Measurements from ENCODE around the gene FRYL.

Gene FRYL

GRCh38 chr4:48542888-48543287, 237.2 kb downstream of the FRYL start:
- DNase-seq, result no peak

DNA sequence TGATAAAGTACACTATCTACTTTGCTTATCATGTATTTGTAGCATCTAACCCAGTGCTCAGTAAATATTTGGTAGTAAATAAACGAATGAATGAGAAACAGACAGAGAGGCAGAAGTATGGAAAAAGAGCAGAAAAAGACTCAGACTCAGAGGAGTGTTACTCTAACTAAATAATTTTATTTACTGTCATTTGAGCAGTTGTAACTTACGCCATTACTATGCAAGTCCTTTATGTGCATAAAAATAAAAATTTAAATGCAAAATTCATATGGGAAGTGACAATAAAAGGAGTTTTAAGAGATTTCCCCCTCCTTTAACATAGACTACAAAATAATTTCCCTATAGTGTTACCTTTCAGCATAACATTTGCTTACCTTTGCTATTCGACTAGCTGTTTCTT, 240.5 kb downstream of the FRYL start:
- no peak for DNase-seq

GRCh38 chr4:48538358-48538757, 241.7 kb downstream of the FRYL start:
- no peak for DNase-seq

DNA sequence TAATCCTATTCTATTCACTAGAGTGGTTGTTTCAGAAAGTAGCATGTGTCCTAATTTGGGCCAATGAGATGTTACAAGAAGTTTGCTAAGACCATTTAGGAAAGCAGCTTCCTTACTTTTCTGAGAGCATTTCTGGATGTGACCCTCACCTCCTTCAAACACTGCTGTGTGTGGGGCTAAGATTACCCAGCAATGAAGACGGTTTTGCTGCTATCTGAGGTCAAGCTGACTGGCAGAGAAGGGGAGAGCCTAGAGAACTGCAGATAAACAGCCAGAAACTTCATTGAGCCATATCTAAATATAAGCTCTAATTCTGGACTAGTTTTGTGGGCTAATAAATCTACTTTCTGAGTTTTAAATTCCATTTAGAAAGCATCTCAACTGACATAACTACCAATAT, 253.7 kb downstream of the FRYL start:
- DNase-seq, result no peak

DNA sequence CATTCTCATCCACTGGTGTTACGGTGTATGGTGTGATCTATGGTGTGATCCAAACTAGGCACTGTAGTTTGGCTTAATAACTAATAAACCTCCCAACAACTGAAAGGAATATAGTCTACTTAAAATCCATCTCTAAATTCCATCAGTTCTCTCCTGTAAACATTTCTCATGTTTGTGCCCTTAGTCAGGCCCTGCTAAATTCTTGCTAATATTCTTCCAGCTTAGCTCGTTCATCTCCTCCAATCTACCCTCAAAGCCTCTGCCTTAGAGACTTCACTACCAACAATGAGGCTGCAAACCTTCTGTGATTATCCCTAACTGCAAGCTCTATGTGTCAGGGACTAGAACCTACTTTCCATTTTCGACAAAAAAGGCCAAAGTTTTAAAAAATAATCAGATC, 261.9 kb downstream of the FRYL start:
- DNase-seq, result no peak

DNA sequence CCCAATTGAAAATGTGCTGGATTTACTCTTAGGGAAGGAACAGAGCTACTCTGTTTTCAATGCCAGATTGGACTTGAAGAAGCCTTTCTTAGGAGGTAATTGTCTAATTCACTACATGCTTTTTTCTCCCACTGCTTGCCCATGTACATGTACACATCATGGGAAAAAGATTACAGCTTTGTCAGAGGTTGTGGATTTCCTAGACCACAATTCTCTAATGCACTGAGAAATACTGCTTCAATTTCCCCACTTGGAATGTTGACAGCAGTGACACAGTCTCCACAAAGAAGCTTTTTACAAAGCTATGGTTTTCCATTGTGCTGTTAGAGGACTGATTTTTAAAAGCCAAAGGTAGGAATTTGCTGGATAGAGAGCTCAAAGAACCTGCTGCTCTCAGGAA, 270.5 kb downstream of the FRYL start:
- DNase-seq, result peak; percentile 3

- no peak for DNase-seq
Measured at GRCh38 chr4:48506716-48507115, 273.4 kb downstream of the FRYL start.

GRCh38 chr4:48504352-48504751, 275.7 kb downstream of the FRYL start:
- DNase-seq, result no peak

DNA sequence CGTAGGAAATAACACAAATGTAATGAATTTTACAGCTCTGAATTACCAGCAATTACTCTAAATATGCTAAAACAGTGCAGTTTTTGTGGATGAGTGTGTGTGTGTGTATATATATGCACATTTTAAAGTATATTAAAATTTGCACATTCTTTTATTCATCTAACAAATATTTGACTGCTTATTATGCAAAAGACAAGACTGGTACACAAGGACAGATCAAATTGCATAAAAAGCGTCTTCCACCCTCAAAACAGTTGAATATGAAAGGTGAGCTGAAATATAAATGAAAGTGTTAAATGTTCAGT, 276.1 kb downstream of the FRYL start:
- DNase-seq, result no peak

DNA sequence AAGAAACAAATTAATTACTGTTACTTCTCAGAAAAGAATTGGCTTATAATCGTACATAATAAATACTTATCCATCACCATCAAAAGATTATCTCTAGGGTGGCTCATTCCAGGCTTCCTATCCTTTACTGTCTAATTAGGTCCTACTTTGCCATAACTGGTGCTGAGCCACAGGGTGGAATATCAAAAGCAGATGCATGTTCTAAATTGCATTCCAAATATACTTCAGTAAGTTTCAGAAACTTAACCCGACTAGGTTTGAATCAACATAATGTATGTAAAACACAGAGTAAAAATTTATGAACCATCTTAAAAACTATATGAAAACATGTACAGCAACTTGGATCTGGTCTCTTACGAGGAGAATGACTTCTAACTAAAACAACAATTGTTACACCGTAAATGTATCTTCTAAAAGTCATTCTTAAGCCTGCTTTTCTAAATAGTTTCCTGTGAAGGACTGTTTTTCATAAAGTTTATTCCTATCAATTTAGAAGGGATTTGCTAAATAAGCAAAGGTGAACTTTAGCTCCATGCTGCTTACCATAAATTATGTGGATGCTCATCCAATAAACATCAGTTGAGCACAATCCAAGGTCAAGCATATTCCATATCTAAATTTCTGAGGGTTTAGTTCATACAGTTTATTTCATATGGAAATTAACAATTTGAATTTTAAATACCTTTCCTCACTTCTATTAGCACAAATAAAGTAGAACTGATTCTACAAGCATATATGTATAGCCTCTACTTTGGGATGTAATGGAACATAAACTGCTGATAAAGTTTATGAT, 276.6 kb downstream of the FRYL start:
- DNase-seq, result peak; percentile 8

GRCh38 chr4:48499551-48500066, 280.5 kb downstream of the FRYL start:
- DNase-seq, result no peak

GRCh38 chr4:48498895-48499294, 281.2 kb downstream of the FRYL start:
- DNase-seq, result no peak

- DNase-seq, result no peak
Measured at GRCh38 chr4:48495941-48496340, 284.1 kb downstream of the FRYL start.

GRCh38 chr4:48493452-48494100, 286.5 kb downstream of the FRYL start:
- DNase-seq, result no peak

DNA sequence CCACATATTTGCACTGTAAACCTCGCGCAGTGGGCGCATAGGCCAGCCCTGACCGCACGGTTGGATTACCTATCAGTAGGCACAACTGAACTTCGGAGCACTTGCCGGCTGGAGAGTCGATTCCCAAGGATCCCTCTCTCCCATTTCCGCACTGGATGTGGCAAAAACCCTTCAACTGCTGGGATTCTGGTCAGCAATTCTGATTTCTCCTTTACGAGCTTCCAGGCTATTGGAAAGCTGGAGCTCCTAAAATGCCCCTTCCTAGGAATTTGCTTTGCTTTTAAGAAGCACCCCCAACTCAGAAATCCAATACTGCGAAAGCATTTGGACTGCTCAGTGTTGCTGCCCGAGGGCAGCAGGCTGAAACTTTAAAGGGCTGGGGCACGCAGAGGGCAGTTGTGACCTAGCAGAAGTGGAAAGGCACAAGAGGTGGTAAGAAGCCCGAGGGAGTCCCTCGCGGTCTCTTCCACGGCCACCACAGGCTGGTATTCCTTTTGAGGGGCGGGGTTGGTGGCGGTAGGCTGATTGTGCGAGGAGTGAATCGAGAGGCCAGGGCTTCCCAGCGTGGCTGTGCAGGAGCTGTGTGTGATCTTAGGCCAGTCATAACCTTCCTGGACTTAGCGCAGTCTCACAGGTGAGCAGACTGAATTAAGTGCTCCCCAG, 288.4 kb downstream of the FRYL start:
- no peak for DNase-seq

DNA sequence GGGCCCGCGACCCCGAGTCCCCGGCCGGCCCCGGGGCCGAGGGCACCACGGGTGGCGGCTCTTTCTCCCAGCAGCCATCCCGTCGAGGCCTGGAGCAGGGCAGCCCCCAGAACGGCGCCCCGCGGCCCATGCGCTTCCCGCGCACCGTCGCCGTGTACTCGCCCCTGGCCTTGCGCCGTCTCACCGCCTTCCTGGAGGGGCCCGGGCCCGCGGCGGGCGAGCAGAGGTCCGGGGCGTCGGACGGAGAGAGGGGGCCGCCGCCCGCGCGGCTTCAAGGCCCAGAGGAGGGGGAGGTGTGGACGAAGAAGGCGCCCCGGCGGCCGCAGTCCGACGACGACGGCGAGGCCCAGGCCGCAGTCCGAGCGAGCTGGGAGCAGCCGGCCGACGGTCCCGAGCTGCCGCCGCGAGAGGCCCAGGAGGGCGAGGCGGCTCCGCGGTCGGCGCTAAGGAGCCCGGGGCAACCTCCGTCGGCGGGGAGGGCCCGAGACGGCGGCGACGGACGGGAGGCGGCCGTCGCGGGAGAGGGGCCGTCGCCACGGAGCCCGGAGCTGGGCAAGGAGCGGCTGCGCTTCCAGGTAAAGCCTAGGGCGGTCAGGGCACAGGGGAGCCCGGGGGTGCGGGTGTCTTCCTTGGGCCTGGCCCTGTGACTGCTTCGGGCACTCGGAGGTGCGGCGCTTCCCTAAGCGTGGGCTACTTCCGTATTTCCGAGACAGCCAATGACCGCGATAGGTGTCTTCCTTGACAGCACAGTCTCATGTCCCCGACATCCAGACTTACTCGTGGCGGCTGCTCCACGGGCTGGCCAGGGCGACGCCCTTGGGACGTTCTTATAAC, 289.2 kb downstream of the FRYL start:
- no peak for DNase-seq

DNA sequence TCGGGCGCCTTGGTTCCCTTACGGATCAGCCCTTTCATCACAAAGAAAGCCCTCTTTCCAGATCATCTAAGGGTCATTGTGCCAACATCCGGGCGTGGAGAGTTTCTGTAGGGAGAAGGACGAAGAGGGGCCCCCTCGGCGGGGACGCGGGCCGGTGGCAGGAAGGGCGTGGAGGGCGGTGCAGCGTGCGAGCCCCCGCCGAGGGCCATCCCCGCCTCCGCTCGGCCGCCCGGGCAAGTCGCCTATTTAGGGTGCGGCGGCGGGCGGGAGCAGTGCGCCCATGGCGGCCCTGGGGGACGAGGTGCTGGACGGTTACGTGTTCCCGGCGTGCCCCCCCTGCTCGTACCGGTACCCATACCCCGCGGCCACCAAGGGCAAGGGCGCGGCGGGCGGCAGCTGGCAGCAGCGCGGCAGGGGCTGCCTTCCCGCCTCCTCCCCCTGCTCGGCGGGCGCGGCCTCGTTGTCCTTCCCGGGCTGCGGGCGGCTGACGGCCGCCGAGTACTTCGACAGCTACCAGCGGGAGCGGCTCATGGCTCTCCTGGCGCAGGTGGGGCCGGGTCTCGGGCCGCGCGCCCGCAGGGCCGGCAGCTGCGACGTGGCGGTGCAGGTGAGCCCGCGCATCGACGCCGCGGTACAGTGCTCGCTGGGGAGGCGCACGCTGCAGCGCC, 289.9 kb downstream of the FRYL start, which contains the start of gene ZAR1:
Gene ZAR1 (plus strand): TSS at position 241 of the 668 bp plus-strand sequence. CDS start 40 bp downstream, at position 281.
- no peak for DNase-seq

DNA sequence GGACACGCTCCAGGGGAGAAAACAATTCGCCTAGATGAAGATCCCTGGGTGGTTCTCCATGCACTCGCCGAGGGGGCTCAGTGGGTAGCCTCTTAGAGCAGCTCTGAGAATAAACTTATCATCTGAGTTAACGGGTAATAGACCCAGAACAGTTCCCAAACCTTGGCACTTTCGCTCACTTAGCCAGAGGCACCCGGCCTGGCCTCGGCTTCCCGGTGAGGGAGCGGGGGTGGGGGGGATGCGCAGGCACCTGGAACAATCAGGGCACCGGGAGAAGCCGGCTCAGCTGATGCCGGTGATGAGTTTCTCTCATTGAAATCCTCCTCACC, 290.4 kb downstream of the FRYL start:
- DNase-seq, result no peak

DNA sequence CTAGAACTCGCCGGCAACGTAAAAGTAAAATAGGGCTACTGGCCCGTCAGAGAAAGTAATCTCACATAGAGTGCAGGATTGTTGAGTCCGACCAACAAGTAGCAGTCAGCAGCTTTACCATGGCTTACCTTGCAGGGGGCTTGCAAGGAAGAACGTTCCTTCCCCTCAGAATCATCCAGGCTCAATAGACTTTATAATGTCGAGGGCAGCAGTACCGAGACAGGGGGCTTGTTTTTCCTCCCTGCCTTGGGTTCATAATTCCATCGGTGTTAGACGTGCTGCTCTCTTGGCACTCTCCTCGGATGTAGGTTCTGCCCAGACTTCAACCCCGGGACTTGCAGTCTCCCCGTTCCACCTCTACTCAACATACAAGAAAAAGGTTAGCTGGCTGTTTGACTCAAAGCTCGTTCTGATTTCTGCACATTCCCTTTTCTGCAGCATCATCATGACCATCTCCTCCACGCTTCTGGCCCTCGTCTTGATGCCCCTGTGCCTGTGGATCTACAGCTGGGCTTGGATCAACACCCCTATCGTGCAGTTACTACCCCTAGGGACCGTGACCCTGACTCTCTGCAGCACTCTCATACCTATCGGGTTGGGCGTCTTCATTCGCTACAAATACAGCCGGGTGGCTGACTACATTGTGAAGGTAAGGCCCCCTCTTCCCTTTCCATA, 295.4 kb downstream of the FRYL start:
- no peak for DNase-seq

DNA sequence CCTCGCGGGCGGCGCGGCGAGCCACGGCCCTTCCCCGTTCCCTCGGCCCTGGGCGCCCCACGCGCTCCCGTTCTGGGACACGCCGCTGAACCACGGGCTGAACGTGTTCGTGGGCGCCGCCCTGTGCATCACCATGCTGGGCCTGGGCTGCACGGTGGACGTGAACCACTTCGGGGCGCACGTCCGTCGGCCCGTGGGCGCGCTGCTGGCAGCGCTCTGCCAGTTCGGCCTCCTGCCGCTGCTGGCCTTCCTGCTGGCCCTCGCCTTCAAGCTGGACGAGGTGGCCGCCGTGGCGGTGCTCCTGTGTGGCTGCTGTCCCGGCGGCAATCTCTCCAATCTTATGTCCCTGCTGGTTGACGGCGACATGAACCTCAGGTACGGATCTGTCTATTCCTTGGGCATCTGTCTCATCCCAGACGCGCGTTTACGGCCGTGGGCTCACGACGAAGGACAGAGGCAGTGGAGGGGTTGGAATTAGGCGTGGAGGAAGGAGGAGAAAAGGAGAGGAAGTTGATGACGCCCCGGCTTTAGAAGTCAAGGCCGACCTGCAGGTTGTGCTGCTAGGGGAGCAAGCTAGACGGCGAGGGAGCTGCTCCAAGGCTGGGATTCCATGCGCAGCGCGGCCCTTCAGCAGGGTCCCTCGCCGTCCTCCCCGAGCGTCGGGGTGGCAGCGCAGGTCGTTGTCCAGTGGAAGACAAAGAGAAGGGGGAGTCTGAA, 296.1 kb downstream of the FRYL start:
- no peak for DNase-seq

Data from fibroblast of skin of right quadriceps (primary cell).